Right lobe of liver (tissue), 6 donors: Measurements from ENCODE around the gene MRPS34. TPM values are rescaled to one million over a fixed set of nuclear protein-coding genes. Genes with fewer than 3 reads are reported as not detected.

Source experiments
- ATAC-seq, 4 donors: fragments of 200-7000 bp; cut with Tn5 transposase; one replicate each; pipeline ENCODE4 v1.9.1; 2020; ENCODE audit warnings: mild to moderate bottlenecking in 4 of 4, moderate library complexity in 4 of 4
- DNase-seq, 3 donors: peaks; one replicate each; pipeline ENCODE4 v3.0.0-alpha.2; 2020
- H3K27ac ChIP-seq, 3 donors: fragments of 200-600 bp; one replicate each; pipeline ENCODE4 v1.8.0; 2022
- H3K27me3 ChIP-seq, 2 donors: fragments of 200-600 bp; one replicate each; pipeline ENCODE4 v1.8.0; 2022
- H3K36me3 ChIP-seq, 4 donors: fragments of 200-600 bp; sonication (generic) in 1 of 4; one replicate each; pipeline versions ENCODE4 v1.5.1 to v1.8.0; 2017 to 2022; ENCODE audit warnings: control low read depth in 1 of 4
- H3K4me1 ChIP-seq, 4 donors: fragments of 200-600 bp; sonication (generic) in 1 of 4; one replicate each; pipeline versions ENCODE4 v1.5.1 to v1.8.0; 2017 to 2022; ENCODE audit warnings: control low read depth in 1 of 4
- H3K4me3 ChIP-seq, 3 donors: fragments of 200-600 bp; one replicate each; pipeline ENCODE4 v1.8.0; 2022
- H3K9me3 ChIP-seq, 4 donors: fragments of 200-600 bp; sonication (generic) in 1 of 4; one replicate each; pipeline versions ENCODE4 v1.5.1 to v1.8.0; 2017 to 2022; ENCODE audit warnings: control low read depth in 1 of 4
- CTCF ChIP-seq, 4 donors: fragments of 200-600 bp in 3 of 4; fragments of 450-650 bp in 1 of 4; IDR thresholded peaks; one replicate each; pipeline versions ENCODE4 v1.5.1 to v1.8.0; 2016 to 2022; ENCODE audit warnings: antibody characterized with exemption in 4 of 4, mild to moderate bottlenecking in 2 of 4
- POLR2A ChIP-seq: fragments of 450-650 bp; IDR thresholded peaks from one replicate; pipeline ENCODE4 v1.6.1; 2017; ENCODE audit warnings: antibody characterized with exemption, mild to moderate bottlenecking
- WGBS: methylation state at CpG from one replicate; pipeline ENCODE4 v1.1.6; 2018; ENCODE audit warnings: low coverage, low lambda C conversion rate; ENCODE audit not compliant: insufficient coverage; ENCODE audit errors: missing lambda C conversion rate; 5-methylcytosine and 5-hydroxymethylcytosine counted together
- intact Hi-C, 2 donors: fragments of 100-400 bp; cut with DNase I; formaldehyde crosslinking; loops; one replicate each; pipeline versions ENCODE4 v1.11.2 to v1.14.1; 2022
- total RNA-seq, 6 experiments: library from RNA; depleted of rRNA in 2 of 6; stranded (reverse); fragments of >200 nt in 2 of 6; fragmentation: NEBNext Ultra II Directional in 3 of 6; extraction: Animal tissue kit (Norgen Biotek cat#: 25700) in 3 of 6; gene quantifications; one replicate each; pipeline versions ENCODE4 v1.1.0 to v1.2.4, GENCODE V29; 2016 to 2023
- donor health status: DM: no; HTN: yes; CAD: no.
- donor health status: DM: no; HTN: no; CAD: no.
- donor health status: DM: no; HTN: no; CAD: no.
- donor health status: DM: no; HTN: yes; CAD: no.
- donor health status: DM: no; HTN: yes; CAD: no.

The MRPS34 gene
- total RNA-seq, 6 experiments from 2014 or later: 42.5 to 90.5 (median 52.9) TPM

GRCh38 chr16:1775846-1776671, 3.1 kb upstream of the MRPS34 start:
- Histone ChIP-seq H3K4me3 (no peak overlapping the region), H3K36me3 (peaks cover 0 to 22% (median 4%) of the 10 kb centered on the region in 4 donors), H3K9me3 (no peaks in the 10 kb centered on the region), H3K4me1 (peaks cover 0 to 33% (median 14%) of the 10 kb centered on the region in 4 donors), H3K27ac (no peak overlapping the region), H3K27me3 (no peaks in the 10 kb centered on the region)
- no peak for ATAC-seq
- WGBS: 73% methylated on average over 2 of the region's 28 CpGs
- DNase-seq: peak in 2 of 3 donors; percentile 49 to 56
- intact Hi-C loops: loop anchor here in 1 of 2 donors (5.0 kb wide), 1 partner anchor 46 kb away; no protein-coding TSS in a partner anchor
- TF ChIP-seq POLR2A (no peak), CTCF (IDR thresholded peaks at IDR 0.05) (no peak)

GRCh38 chr16:1775006-1775845, 2.3 kb upstream of the MRPS34 start:
- Histone ChIP-seq H3K27me3 (no peaks in the 10 kb centered on the region), H3K4me1 (peaks cover 0 to 26% (median 12%) of the 10 kb centered on the region in 4 donors), H3K9me3 (no peaks in the 10 kb centered on the region), H3K4me3 (no peak overlapping the region), H3K27ac (no peak overlapping the region), H3K36me3 (peaks cover 0 to 22% (median 3%) of the 10 kb centered on the region in 4 donors)
- intact Hi-C loops: loop anchor here in 1 of 2 donors (5.0 kb wide), 1 partner anchor 47 kb away; no protein-coding TSS in a partner anchor
- no peak for TF ChIP-seq POLR2A
- TF ChIP-seq CTCF (IDR thresholded peaks at IDR 0.05): no peak
- ATAC-seq (no peak), DNase-seq (peak in 2 of 3 donors; percentile 52 to 54)
- 64% methylated on average over 4 of the region's 30 CpGs for WGBS

DNA sequence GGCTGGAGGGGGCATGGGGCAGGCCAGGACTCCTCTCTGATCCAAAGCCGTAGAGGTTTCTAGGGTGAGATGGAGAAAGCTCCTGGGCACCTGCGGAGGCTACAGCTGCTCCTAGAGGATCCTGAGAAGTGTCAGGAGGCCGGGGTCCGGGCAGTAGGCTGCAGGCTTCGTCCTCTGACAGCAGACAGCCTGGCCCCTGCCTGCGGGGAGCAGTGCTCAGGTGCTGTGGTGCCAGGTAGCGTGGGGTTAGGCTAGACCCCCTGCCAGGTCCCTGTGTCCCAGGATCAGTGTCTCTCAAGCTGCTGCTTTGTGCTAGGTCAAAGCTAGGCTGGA, 1.5 kb upstream of the MRPS34 start:
- TF ChIP-seq CTCF (IDR thresholded peaks at IDR 0.05): no peak
- TF ChIP-seq POLR2A: no peak
- H3K36me3 ChIP-seq: peaks cover 0 to 22% (median 2%) of the 10 kb centered on the region in 4 donors
- H3K27ac ChIP-seq: no peak overlapping the region
- no peak for ATAC-seq
- no peaks in the 10 kb centered on the region for H3K27me3 ChIP-seq
- DNase-seq: peak in 2 of 3 donors; percentile 47 to 51
- no peaks in the 10 kb centered on the region for H3K9me3 ChIP-seq
- intact Hi-C loops: no loop called here
- WGBS: no CpG with 5 or more reads among the region's 7 CpGs
- peak overlapping the region; percentile 94 to 100 (median 98) for H3K4me3 ChIP-seq
- H3K4me1 ChIP-seq: peaks cover 0 to 22% (median 8%) of the 10 kb centered on the region in 4 donors

DNA sequence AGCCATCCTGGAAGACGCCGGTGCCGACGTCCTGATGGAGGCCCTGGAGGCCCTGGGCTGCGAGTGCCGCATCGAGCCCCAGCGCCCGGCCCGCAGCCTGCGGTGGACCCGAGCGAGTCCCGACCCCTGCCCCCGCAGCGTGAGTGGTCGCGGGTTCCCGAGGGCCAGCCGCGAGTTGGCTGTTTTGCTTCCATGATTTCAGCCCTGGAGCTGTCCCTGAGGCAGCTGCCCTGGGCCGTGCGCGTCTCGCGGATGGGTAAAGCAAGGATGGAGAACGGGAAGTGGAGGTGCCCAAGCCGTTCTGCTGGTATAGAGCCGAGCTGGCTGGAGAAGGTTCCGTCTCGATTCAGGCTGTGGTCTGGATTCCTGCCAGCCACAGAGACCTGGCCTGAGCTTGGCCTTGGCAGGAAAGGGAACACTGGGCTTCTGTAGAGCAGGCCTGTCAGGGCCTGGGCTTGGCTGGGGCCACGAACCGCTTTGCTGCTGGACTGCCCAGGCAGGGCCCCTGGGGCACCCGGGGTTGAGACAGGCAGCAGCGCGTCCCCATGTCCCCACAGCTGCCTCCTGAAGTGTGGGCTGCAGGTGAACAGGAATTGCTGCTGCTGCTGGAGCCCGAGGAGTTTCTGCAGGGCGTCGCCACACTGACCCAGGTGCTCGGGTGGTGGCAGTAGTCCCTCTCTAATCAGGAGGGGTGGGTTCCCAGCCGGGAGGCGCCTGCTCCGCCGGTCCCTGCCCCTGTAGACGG, 941 bp upstream of the MRPS34 start:
- DNase-seq (peak in 2 of 3 donors; percentile 55 to 77), ATAC-seq (peak in 1 of 4 donors; percentile 3)
- peak overlapping the region; percentile 81 to 93 (median 84) for H3K27ac ChIP-seq
- peaks cover 0 to 22% (median 2%) of the 10 kb centered on the region in 4 donors for H3K36me3 ChIP-seq
- TF ChIP-seq CTCF (IDR thresholded peaks at IDR 0.05) (peak in 1 of 4 donors; percentile 3), POLR2A (no peak)
- H3K9me3 ChIP-seq: no peaks in the 10 kb centered on the region
- 0% methylated on average over 2 of the region's 45 CpGs for WGBS
- H3K27me3 ChIP-seq: no peaks in the 10 kb centered on the region
- peaks cover 0 to 22% (median 6%) of the 10 kb centered on the region in 4 donors for H3K4me1 ChIP-seq
- H3K4me3 ChIP-seq: peak overlapping the region; percentile 94 to 100 (median 98)
- intact Hi-C loops: no loop called here
